ENCODE data around the gene PAQR4.

- TF ChIP-seq ZNF670 (tag by site-specific recombination; IDR thresholded peaks at IDR 0.05; ENCODE audit: low read depth) (no peak), ZNF292 (tag by site-specific recombination; IDR thresholded peaks at IDR 0.05; ENCODE audit: borderline replicate concordance, low read depth) (no peak), RBAK (tag by site-specific recombination; IDR thresholded peaks at IDR 0.05) (no peak), CTCF (tag by site-specific recombination; IDR thresholded peaks at IDR 0.05) (no peak), ZNF513 (tag by site-specific recombination; IDR thresholded peaks at IDR 0.05) (no peak)
- TF ChIP-seq, protein P1, sequence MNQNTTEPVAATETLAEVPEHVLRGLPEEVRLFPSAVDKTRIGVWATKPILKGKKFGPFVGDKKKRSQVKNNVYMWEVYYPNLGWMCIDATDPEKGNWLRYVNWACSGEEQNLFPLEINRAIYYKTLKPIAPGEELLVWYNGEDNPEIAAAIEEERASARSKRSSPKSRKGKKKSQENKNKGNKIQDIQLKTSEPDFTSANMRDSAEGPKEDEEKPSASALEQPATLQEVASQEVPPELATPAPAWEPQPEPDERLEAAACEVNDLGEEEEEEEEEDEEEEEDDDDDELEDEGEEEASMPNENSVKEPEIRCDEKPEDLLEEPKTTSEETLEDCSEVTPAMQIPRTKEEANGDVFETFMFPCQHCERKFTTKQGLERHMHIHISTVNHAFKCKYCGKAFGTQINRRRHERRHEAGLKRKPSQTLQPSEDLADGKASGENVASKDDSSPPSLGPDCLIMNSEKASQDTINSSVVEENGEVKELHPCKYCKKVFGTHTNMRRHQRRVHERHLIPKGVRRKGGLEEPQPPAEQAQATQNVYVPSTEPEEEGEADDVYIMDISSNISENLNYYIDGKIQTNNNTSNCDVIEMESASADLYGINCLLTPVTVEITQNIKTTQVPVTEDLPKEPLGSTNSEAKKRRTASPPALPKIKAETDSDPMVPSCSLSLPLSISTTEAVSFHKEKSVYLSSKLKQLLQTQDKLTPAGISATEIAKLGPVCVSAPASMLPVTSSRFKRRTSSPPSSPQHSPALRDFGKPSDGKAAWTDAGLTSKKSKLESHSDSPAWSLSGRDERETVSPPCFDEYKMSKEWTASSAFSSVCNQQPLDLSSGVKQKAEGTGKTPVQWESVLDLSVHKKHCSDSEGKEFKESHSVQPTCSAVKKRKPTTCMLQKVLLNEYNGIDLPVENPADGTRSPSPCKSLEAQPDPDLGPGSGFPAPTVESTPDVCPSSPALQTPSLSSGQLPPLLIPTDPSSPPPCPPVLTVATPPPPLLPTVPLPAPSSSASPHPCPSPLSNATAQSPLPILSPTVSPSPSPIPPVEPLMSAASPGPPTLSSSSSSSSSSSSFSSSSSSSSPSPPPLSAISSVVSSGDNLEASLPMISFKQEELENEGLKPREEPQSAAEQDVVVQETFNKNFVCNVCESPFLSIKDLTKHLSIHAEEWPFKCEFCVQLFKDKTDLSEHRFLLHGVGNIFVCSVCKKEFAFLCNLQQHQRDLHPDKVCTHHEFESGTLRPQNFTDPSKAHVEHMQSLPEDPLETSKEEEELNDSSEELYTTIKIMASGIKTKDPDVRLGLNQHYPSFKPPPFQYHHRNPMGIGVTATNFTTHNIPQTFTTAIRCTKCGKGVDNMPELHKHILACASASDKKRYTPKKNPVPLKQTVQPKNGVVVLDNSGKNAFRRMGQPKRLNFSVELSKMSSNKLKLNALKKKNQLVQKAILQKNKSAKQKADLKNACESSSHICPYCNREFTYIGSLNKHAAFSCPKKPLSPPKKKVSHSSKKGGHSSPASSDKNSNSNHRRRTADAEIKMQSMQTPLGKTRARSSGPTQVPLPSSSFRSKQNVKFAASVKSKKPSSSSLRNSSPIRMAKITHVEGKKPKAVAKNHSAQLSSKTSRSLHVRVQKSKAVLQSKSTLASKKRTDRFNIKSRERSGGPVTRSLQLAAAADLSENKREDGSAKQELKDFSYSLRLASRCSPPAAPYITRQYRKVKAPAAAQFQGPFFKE (tag by site-specific recombination; IDR thresholded peaks at IDR 0.05; ENCODE audit: borderline replicate concordance) = no peak
- TF ChIP-seq, protein P2, sequence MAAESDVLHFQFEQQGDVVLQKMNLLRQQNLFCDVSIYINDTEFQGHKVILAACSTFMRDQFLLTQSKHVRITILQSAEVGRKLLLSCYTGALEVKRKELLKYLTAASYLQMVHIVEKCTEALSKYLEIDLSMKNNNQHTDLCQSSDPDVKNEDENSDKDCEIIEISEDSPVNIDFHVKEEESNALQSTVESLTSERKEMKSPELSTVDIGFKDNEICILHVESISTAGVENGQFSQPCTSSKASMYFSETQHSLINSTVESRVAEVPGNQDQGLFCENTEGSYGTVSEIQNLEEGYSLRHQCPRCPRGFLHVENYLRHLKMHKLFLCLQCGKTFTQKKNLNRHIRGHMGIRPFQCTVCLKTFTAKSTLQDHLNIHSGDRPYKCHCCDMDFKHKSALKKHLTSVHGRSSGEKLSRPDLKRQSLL (tag by site-specific recombination; IDR thresholded peaks at IDR 0.05) = no peak
Measured at GRCh38 chr16:2968738-2969544, at the start of gene PAQR4.

Data from HEK293 (cell line).